Measurements from ENCODE around the gene FASTKD3.

DNA sequence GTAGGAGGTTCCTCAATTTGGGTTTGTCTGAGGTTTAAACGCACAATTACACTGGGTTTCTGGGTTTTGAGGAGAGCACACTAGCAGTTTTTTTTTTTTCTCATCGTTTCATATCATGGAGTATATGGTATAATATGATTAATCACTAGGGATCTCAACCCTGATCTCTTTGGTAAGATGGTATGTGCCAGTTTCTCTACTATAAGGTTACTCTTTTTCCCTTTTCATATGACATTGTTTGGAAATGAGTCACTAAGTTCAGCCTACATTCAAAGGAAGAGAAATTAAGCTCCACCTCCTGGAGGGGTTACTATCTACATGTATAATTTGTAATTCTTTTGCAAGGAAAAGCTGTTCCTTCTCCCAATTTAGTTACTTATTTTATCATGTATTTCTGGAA lies 35.3 kb upstream of the FASTKD3 start:
- TF ChIP-seq, protein P1, sequence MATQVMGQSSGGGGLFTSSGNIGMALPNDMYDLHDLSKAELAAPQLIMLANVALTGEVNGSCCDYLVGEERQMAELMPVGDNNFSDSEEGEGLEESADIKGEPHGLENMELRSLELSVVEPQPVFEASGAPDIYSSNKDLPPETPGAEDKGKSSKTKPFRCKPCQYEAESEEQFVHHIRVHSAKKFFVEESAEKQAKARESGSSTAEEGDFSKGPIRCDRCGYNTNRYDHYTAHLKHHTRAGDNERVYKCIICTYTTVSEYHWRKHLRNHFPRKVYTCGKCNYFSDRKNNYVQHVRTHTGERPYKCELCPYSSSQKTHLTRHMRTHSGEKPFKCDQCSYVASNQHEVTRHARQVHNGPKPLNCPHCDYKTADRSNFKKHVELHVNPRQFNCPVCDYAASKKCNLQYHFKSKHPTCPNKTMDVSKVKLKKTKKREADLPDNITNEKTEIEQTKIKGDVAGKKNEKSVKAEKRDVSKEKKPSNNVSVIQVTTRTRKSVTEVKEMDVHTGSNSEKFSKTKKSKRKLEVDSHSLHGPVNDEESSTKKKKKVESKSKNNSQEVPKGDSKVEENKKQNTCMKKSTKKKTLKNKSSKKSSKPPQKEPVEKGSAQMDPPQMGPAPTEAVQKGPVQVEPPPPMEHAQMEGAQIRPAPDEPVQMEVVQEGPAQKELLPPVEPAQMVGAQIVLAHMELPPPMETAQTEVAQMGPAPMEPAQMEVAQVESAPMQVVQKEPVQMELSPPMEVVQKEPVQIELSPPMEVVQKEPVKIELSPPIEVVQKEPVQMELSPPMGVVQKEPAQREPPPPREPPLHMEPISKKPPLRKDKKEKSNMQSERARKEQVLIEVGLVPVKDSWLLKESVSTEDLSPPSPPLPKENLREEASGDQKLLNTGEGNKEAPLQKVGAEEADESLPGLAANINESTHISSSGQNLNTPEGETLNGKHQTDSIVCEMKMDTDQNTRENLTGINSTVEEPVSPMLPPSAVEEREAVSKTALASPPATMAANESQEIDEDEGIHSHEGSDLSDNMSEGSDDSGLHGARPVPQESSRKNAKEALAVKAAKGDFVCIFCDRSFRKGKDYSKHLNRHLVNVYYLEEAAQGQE (IDR thresholded peaks at IDR 0.05; ENCODE audit: insufficient read depth in 1 of 2, low read depth in 2 of 2, low read length in 2 of 2), result no peak
- TF ChIP-seq POLR2AphosphoS5 (IDR thresholded peaks at IDR 0.05; ENCODE audit: low read depth, low read length) (no peak), TAF1 (IDR thresholded peaks at IDR 0.05; ENCODE audit: borderline replicate concordance, insufficient read depth, low read length) (no peak)
